Left renal pelvis (tissue), 4 donors: Measurements from ENCODE around the gene SNED1. TPM values are rescaled to one million over a fixed set of nuclear protein-coding genes. Genes with fewer than 3 reads are reported as not detected.

ENCODE experiments used
- DNase-seq, 4 donors: peaks; one replicate each; pipeline ENCODE4 v3.0.0-alpha.2; 2013; ENCODE audit warnings: low read depth in 4 of 4, low spot score in 3 of 4
- polyA plus RNA-seq, 4 donors: library from polyadenylated mRNA; unstranded; fragments of 120-200 nt; gene quantifications; one replicate each; pipeline ENCODE4 v1.2.1, GENCODE V29; 2013; ENCODE audit not compliant: insufficient read length in 4 of 4

Gene SNED1
- polyA plus RNA-seq, 4 donors = 7.3 to 10.8 (median 8.6) TPM

- DNase-seq = no peak
Observed at GRCh38 chr2:240991378-240992263, 6.8 kb upstream of the SNED1 start.

GRCh38 chr2:240992572-240993291, 5.7 kb upstream of the SNED1 start:
- no peak for DNase-seq

GRCh38 chr2:240993446-240994170, 4.8 kb upstream of the SNED1 start:
- DNase-seq = no peak

- DNase-seq = no peak
Observed at GRCh38 chr2:240994171-240994896, 4.1 kb upstream of the SNED1 start.

GRCh38 chr2:240995041-240996021, 3.1 kb upstream of the SNED1 start:
- no peak for DNase-seq

- no peak for DNase-seq
Observed at GRCh38 chr2:240996161-240996833, 2.1 kb upstream of the SNED1 start.

GRCh38 chr2:240996834-240997140, 1.6 kb upstream of the SNED1 start:
- no peak for DNase-seq

- no peak for DNase-seq
Observed at GRCh38 chr2:240997141-240997855, 1.1 kb upstream of the SNED1 start.

- DNase-seq = no peak
Observed at GRCh38 chr2:240998706-240998994, 232 bp downstream of the SNED1 start.

GRCh38 chr2:240998995-240999791, 775 bp downstream of the SNED1 start:
- DNase-seq = no peak

GRCh38 chr2:240999873-241000541, 1.6 kb downstream of the SNED1 start:
- DNase-seq = no peak

- DNase-seq = no peak
Observed at GRCh38 chr2:241000831-241001321, 2.5 kb downstream of the SNED1 start.

GRCh38 chr2:241001413-241002274, 3.2 kb downstream of the SNED1 start:
- DNase-seq = no peak

- DNase-seq = no peak
Observed at GRCh38 chr2:241002275-241003046, 4.0 kb downstream of the SNED1 start.

- no peak for DNase-seq
Observed at GRCh38 chr2:241003047-241003360, 4.6 kb downstream of the SNED1 start.

- DNase-seq = no peak
Observed at GRCh38 chr2:241003369-241003768, 5.0 kb downstream of the SNED1 start.
